Ammon's horn (tissue), 1 donor: Measurements from ENCODE around the gene SLA2.
A peak's percentile ranks its signal among the peaks of the same experiment; 100 is the strongest.

ENCODE experiments used
- DNase-seq: peaks from one replicate; pipeline ENCODE4 v3.0.0-alpha.2; 2016; ENCODE audit warnings: low spot score

Gene SLA2

GRCh38 chr20:36607586-36608387 is 38.2 kb downstream of the SLA2 start:
- DNase-seq = no peak

GRCh38 chr20:36606158-36607066 is 39.6 kb downstream of the SLA2 start:
- DNase-seq = no peak

GRCh38 chr20:36605399-36606157 is 40.4 kb downstream of the SLA2 start, which contains the start of gene RAB5IF:
Gene RAB5IF, plus strand, starts transcription at chr20:36605779. Its CDS starts 173 bp downstream, at chr20:36605952.
- DNase-seq = peak; percentile 97

GRCh38 chr20:36604952-36605398 is 41.0 kb downstream of the SLA2 start:
- peak; percentile 43 for DNase-seq

GRCh38 chr20:36601540-36601939 is 44.5 kb downstream of the SLA2 start:
- no peak for DNase-seq

GRCh38 chr20:36599912-36600345 is 46.1 kb downstream of the SLA2 start:
- DNase-seq = peak; percentile 40

- DNase-seq = no peak
These were observed 52.6 kb downstream of the SLA2 start for GRCh38 chr20:36593347-36593929.

GRCh38 chr20:36591854-36592641 is 53.9 kb downstream of the SLA2 start:
- DNase-seq = peak; percentile 66

GRCh38 chr20:36591281-36591680 is 54.7 kb downstream of the SLA2 start:
- no peak for DNase-seq

GRCh38 chr20:36587388-36588070 is 58.5 kb downstream of the SLA2 start:
- DNase-seq = no peak

- no peak for DNase-seq
These were observed 60.4 kb downstream of the SLA2 start for GRCh38 chr20:36585410-36586125.

- DNase-seq = no peak
These were observed 61.9 kb downstream of the SLA2 start for GRCh38 chr20:36584018-36584481.

GRCh38 chr20:36582821-36583220 is 63.2 kb downstream of the SLA2 start:
- DNase-seq = no peak

- DNase-seq = no peak
These were observed 63.7 kb downstream of the SLA2 start for GRCh38 chr20:36582322-36582721.

- no peak for DNase-seq
These were observed 65.9 kb downstream of the SLA2 start for GRCh38 chr20:36579996-36580545.

GRCh38 chr20:36578356-36579041 is 67.5 kb downstream of the SLA2 start:
- no peak for DNase-seq

- no peak for DNase-seq
These were observed 69.9 kb downstream of the SLA2 start for GRCh38 chr20:36576081-36576445.

- DNase-seq = no peak
These were observed 71.4 kb downstream of the SLA2 start for GRCh38 chr20:36574366-36575135.
